ENCODE data around the gene DUSP16. TPM values are rescaled to one million over a fixed set of nuclear protein-coding genes. Genes with fewer than 3 reads are reported as not detected.

Gene DUSP16
- total and polyA plus RNA-seq, 2 experiments from 2014 or later: 11.7 to 59.4 TPM

DNA sequence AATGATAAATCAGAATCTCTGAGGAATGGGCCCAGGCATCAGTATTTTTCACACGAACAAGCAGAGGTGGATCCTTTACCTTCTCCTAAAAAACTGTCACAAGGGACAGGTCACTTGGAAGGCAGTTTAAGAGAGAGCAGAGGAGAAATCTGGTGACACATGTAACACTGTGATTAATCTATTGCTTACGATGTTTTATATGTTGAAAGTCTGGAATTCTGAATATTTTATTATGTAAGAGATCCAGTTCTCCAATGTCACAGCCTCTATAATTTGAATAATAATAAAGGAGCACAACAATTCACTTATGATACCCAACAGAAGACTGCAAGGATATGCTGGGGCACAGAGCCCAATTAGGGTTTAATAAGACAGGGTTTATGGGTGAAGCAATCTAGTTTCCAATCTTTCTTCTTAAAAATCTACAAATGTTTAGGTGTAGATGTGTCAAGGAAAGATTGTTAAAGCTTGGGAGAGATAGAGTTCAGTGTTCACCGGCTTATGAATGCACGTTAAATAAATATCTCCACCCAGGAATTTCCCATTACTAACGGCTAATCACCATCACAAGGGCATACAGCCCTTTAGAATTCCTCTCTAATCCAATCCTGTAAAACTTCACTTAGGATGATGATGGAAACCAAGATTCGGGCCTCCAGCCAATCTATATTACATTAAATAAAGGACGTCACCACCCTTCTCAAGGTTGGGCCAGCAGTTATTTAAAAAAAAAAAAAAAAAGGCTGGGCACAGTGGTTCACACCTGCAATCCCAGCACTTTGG lies 23.4 kb downstream of the DUSP16 start (continued):
- TF ChIP-seq POLR2AphosphoS5 (IDR thresholded peaks at IDR 0.05; ENCODE audit: low read depth): no peak
- no peak for TF ChIP-seq EZH2 (IDR thresholded peaks at IDR 0.05; ENCODE audit: low read depth, unreplicated experiment)

- H3K36me3 ChIP-seq (ENCODE audit: insufficient read depth): 0 out of 2 replicates have a peak, but pooled peaks cover 8% of the 10 kb centered on the region
- ATAC-seq: no peak
- peaks cover 7% of the 10 kb centered on the region for H4K20me1 ChIP-seq (replicated peaks; ENCODE audit: insufficient read depth)
- no peaks in the 10 kb centered on the region for H3F3A ChIP-seq (replicated peaks; ENCODE audit: low read depth)
- Mint-ChIP-seq H3K27me3 (ENCODE audit: insufficient read depth, low read depth, poor library complexity) (no peaks in the 10 kb centered on the region), H3K4me3 (no peak overlapping the region), H3K9me3 (no peaks in the 10 kb centered on the region), H3K36me3 (ENCODE audit: low read depth) (peaks cover 14% of the 10 kb centered on the region; the same call in 2 of the 3 replicates), H3K4me1 (peaks cover 47% of the 10 kb centered on the region), H3K27ac (peak overlapping the region; percentile 68; the same call in 1 of the 2 replicates)
- no peak overlapping the region for H3K4me3 ChIP-seq
- H2AFZ ChIP-seq: no peak overlapping the region
- H3K4me2 ChIP-seq: no peak overlapping the region
- peak overlapping the region; percentile 60; the same call in 1 of the 2 replicates for H3K27ac ChIP-seq (ENCODE audit: low read depth)
- H3K9me2 ChIP-seq (ENCODE audit: insufficient read depth): no peaks in the 10 kb centered on the region
- H3K27me3 ChIP-seq (ENCODE audit: insufficient read depth): no peaks in the 10 kb centered on the region
- no peak for DNase-seq (ENCODE audit: low spot score)
- peaks cover 23% of the 10 kb centered on the region; the same call in 1 of the 2 replicates for H3K4me1 ChIP-seq (ENCODE audit: insufficient read depth)
- H3K79me2 ChIP-seq (replicated peaks; ENCODE audit: insufficient read depth): peaks cover 89% of the 10 kb centered on the region
- TF ChIP-seq, protein P1, sequence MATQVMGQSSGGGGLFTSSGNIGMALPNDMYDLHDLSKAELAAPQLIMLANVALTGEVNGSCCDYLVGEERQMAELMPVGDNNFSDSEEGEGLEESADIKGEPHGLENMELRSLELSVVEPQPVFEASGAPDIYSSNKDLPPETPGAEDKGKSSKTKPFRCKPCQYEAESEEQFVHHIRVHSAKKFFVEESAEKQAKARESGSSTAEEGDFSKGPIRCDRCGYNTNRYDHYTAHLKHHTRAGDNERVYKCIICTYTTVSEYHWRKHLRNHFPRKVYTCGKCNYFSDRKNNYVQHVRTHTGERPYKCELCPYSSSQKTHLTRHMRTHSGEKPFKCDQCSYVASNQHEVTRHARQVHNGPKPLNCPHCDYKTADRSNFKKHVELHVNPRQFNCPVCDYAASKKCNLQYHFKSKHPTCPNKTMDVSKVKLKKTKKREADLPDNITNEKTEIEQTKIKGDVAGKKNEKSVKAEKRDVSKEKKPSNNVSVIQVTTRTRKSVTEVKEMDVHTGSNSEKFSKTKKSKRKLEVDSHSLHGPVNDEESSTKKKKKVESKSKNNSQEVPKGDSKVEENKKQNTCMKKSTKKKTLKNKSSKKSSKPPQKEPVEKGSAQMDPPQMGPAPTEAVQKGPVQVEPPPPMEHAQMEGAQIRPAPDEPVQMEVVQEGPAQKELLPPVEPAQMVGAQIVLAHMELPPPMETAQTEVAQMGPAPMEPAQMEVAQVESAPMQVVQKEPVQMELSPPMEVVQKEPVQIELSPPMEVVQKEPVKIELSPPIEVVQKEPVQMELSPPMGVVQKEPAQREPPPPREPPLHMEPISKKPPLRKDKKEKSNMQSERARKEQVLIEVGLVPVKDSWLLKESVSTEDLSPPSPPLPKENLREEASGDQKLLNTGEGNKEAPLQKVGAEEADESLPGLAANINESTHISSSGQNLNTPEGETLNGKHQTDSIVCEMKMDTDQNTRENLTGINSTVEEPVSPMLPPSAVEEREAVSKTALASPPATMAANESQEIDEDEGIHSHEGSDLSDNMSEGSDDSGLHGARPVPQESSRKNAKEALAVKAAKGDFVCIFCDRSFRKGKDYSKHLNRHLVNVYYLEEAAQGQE (IDR thresholded peaks at IDR 0.05; ENCODE audit: unreplicated experiment): no peak
- TF ChIP-seq ZNF331 (CRISPR knock-in tag; IDR thresholded peaks at IDR 0.05; ENCODE audit: low read depth) (no peak), CREB1 (CRISPR knock-in tag; IDR thresholded peaks at IDR 0.05; ENCODE audit: low read depth) (no peak), NANOG (IDR thresholded peaks at IDR 0.05; ENCODE audit: borderline replicate concordance) (no peak), JUNB (IDR thresholded peaks at IDR 0.05; ENCODE audit: unreplicated experiment) (no peak), EZH2 (IDR thresholded peaks at IDR 0.05; ENCODE audit: low read depth, unreplicated experiment) (no peak), STAT1 (IDR thresholded peaks at IDR 0.05; ENCODE audit: unreplicated experiment) (no peak), ZNF114 (CRISPR knock-in tag; IDR thresholded peaks at IDR 0.05) (no peak), EZH2phosphoT487 (IDR thresholded peaks at IDR 0.05; ENCODE audit: unreplicated experiment) (no peak)
- TF ChIP-seq, protein P2, sequence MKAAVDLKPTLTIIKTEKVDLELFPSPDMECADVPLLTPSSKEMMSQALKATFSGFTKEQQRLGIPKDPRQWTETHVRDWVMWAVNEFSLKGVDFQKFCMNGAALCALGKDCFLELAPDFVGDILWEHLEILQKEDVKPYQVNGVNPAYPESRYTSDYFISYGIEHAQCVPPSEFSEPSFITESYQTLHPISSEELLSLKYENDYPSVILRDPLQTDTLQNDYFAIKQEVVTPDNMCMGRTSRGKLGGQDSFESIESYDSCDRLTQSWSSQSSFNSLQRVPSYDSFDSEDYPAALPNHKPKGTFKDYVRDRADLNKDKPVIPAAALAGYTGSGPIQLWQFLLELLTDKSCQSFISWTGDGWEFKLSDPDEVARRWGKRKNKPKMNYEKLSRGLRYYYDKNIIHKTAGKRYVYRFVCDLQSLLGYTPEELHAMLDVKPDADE (IDR thresholded peaks at IDR 0.05): no peak
- TF ChIP-seq, protein P3, sequence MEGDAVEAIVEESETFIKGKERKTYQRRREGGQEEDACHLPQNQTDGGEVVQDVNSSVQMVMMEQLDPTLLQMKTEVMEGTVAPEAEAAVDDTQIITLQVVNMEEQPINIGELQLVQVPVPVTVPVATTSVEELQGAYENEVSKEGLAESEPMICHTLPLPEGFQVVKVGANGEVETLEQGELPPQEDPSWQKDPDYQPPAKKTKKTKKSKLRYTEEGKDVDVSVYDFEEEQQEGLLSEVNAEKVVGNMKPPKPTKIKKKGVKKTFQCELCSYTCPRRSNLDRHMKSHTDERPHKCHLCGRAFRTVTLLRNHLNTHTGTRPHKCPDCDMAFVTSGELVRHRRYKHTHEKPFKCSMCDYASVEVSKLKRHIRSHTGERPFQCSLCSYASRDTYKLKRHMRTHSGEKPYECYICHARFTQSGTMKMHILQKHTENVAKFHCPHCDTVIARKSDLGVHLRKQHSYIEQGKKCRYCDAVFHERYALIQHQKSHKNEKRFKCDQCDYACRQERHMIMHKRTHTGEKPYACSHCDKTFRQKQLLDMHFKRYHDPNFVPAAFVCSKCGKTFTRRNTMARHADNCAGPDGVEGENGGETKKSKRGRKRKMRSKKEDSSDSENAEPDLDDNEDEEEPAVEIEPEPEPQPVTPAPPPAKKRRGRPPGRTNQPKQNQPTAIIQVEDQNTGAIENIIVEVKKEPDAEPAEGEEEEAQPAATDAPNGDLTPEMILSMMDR (conservative IDR thresholded peaks at IDR 0.05; ENCODE audit: low read depth in 2 of 2): no peak
These were observed 24.1 kb downstream of the DUSP16 start for GRCh38 chr12:12538535-12538934.

All from GM23338 (cell line).